Right cardiac atrium (tissue), 5 donors: ENCODE data around the gene GTSE1. TPM values are rescaled to one million over a fixed set of nuclear protein-coding genes. Genes with fewer than 3 reads are reported as not detected.
"Not testable (repeated sequence)": the region's sequence is repeated elsewhere in the genome, so short reads cannot be mapped to it uniquely, and the experiment has no call there.

Experiments
- ATAC-seq, 2 donors: fragments of 200-7000 bp; cut with Tn5 transposase; one replicate each; pipeline versions ENCODE4 v1.8.0 to v1.9.1; 2020; ENCODE audit warnings: moderate library complexity in 2 of 2, mild to moderate bottlenecking in 1 of 2
- DNase-seq, 3 donors: peaks; one replicate each; pipeline ENCODE4 v3.0.0-alpha.2; 2020
- H3K27ac ChIP-seq: one replicate; pipeline ENCODE4 v1.5.1; 2013; ENCODE audit warnings: mild to moderate bottlenecking, low read length, control low read depth, moderate library complexity
- H3K27me3 ChIP-seq: one replicate; pipeline ENCODE4 v1.6.1; 2013; ENCODE audit not compliant: control insufficient read depth, insufficient read depth
- H3K4me1 ChIP-seq: one replicate; pipeline ENCODE4 v1.6.1; 2013; ENCODE audit warnings: low read length; ENCODE audit not compliant: control insufficient read depth, insufficient read depth
- H3K4me3 ChIP-seq: one replicate; pipeline ENCODE4 v1.5.1; 2013; ENCODE audit warnings: low read length, control low read depth
- H3K9me3 ChIP-seq: one replicate; pipeline ENCODE4 v1.6.1; 2013; ENCODE audit warnings: low read length; ENCODE audit not compliant: control insufficient read depth
- WGBS: extraction: QIAGEN DNeasy Blood & Tissue Kit; methylation state at CpG from one replicate; pipeline ENCODE4 v1.1.7; 2013; 5-methylcytosine and 5-hydroxymethylcytosine counted together
- intact Hi-C, 4 donors: fragments of 100-400 bp; cut with DNase I; formaldehyde crosslinking; loops; one replicate each; pipeline versions ENCODE4 v1.11.0 to v1.14.0; 2022 to 2023
- polyA plus RNA-seq: library from polyadenylated mRNA; stranded (reverse); fragments of 200-250 nt; gene quantifications from one replicate; pipeline ENCODE4 v1.2.3, GENCODE V29; 2013
- total RNA-seq, 4 donors: library from RNA; stranded (reverse); fragmentation: NEBNext Ultra II Directional; extraction: Animal tissue kit (Norgen Biotek cat#: 25700); gene quantifications; one replicate each; pipeline ENCODE4 v1.2.1, GENCODE V29; 2021
- donor health status: healthy with polysubstance abuse.
- donor health status: DM: no; HTN: yes; CAD: no.
- donor health status: DM: no; HTN: no; CAD: no.
- donor health status: DM: no; HTN: yes; CAD: no; lungs with severe emphysema.
- donor health status: DM: yes; HTN: yes; CAD: no.

Gene GTSE1
- total and polyA plus RNA-seq, 5 donors: 0.42 to 1.8 (median 1.2) TPM

GRCh38 chr22:46295277-46295971, 1.2 kb upstream of the GTSE1 start:
- 60% methylated on average over 4 of the region's 4 CpGs for WGBS
- Histone ChIP-seq H3K27me3 (no peaks in the 10 kb centered on the region), H3K4me1 (peaks cover 5% of the 10 kb centered on the region), H3K27ac (no peak overlapping the region), H3K9me3 (no peaks in the 10 kb centered on the region), H3K4me3 (no peak overlapping the region)
- ATAC-seq: no peak
- DNase-seq: no peak
- intact Hi-C loops: loop anchor here in 2 of 4 donors (5.0 to 10.0 kb wide), 2 partner anchors 291 to 298 kb away; no protein-coding TSS in a partner anchor

GRCh38 chr22:46297151-46297812, 612 bp downstream of the GTSE1 start:
- intact Hi-C loops: loop anchor here in 2 of 4 donors (5.0 to 10.0 kb wide), 2 partner anchors 292 to 300 kb away; no protein-coding TSS in a partner anchor
- DNase-seq (peak in 2 of 3 donors; percentile 45 to 74), ATAC-seq (peak; percentile 3 to 10)
- Histone ChIP-seq H3K27me3 (no peaks in the 10 kb centered on the region), H3K9me3 (no peaks in the 10 kb centered on the region), H3K27ac (no peak overlapping the region), H3K4me1 (peaks cover 5% of the 10 kb centered on the region), H3K4me3 (peak overlapping the region; percentile 41)
- WGBS: 7% methylated on average over 32 of the region's 32 CpGs

GRCh38 chr22:46299101-46299500, 2.4 kb downstream of the GTSE1 start:
- ATAC-seq: no peak
- H3K9me3 ChIP-seq: no peaks in the 10 kb centered on the region
- DNase-seq: no peak
- H3K27me3 ChIP-seq: no peaks in the 10 kb centered on the region
- H3K27ac ChIP-seq: no peak overlapping the region
- 68% methylated on average over 13 of the region's 13 CpGs for WGBS
- H3K4me1 ChIP-seq: peaks cover 5% of the 10 kb centered on the region
- no peak overlapping the region for H3K4me3 ChIP-seq
- intact Hi-C loops: loop anchor here in 2 of 4 donors (5.0 to 10.0 kb wide), 2 partner anchors 294 to 302 kb away; no protein-coding TSS in a partner anchor

- Histone ChIP-seq H3K4me1 (peaks cover 5% of the 10 kb centered on the region), H3K9me3 (no peaks in the 10 kb centered on the region), H3K27me3 (no peaks in the 10 kb centered on the region), H3K27ac (no peak overlapping the region), H3K4me3 (no peak overlapping the region)
- intact Hi-C loops: no loop called here
- ATAC-seq (no peak), DNase-seq (no peak)
- 97% methylated on average over 7 of the region's 7 CpGs for WGBS
Observed at GRCh38 chr22:46300491-46300890, 3.8 kb downstream of the GTSE1 start.

GRCh38 chr22:46303347-46303965, 6.8 kb downstream of the GTSE1 start:
- intact Hi-C loops: no loop called here

GRCh38 chr22:46308283-46308988, 11.8 kb downstream of the GTSE1 start:
- Histone ChIP-seq H3K27me3 (no peaks in the 10 kb centered on the region), H3K4me1 (no peaks in the 10 kb centered on the region), H3K27ac (no peak overlapping the region), H3K4me3 (no peak overlapping the region), H3K9me3 (no peaks in the 10 kb centered on the region)
- 87% methylated on average over 23 of the region's 23 CpGs for WGBS
- intact Hi-C loops: no loop called here
- peak in 1 of 2 donors; percentile 45 for ATAC-seq
- DNase-seq: no peak

More at GRCh38 chr22:46303347-46303965, 6.8 kb downstream of the GTSE1 start:
- DNase-seq (no peak), ATAC-seq (no peak)
- no peak overlapping the region for H3K4me3 ChIP-seq
- no peak overlapping the region for H3K27ac ChIP-seq
- 92% methylated on average over 7 of the region's 7 CpGs for whole genome bisulfite sequencing
- no peaks in the 10 kb centered on the region for H3K27me3 ChIP-seq
- H3K4me1 ChIP-seq: no peaks in the 10 kb centered on the region
- H3K9me3 ChIP-seq: no peaks in the 10 kb centered on the region

- peak in 2 of 3 donors; percentile 73 to 78 for DNase-seq
- no peaks in the 10 kb centered on the region for H3K4me1 ChIP-seq
- H3K4me3 ChIP-seq: no peak overlapping the region
- intact Hi-C loops: loop anchor here in 2 of 4 donors (5.0 to 10.0 kb wide), 3 partner anchors 187 to 317 kb away; no protein-coding TSS in a partner anchor
- WGBS: 77% methylated on average over 15 of the region's 15 CpGs
- no peaks in the 10 kb centered on the region for H3K9me3 ChIP-seq
- peak overlapping the region; percentile 22 for H3K27ac ChIP-seq
- no peaks in the 10 kb centered on the region for H3K27me3 ChIP-seq
- ATAC-seq: peak; percentile 66 to 77
Observed at GRCh38 chr22:46309526-46310085, 12.9 kb downstream of the GTSE1 start.

- Histone ChIP-seq H3K27me3 (no peaks in the 10 kb centered on the region), H3K9me3 (no peaks in the 10 kb centered on the region), H3K4me3 (no peak overlapping the region), H3K4me1 (no peaks in the 10 kb centered on the region), H3K27ac (no peak overlapping the region)
- DNase-seq (no peak), ATAC-seq (no peak)
- 97% methylated on average over 8 of the region's 8 CpGs for WGBS
- intact Hi-C loops: loop anchor here in 2 of 4 donors (5.0 to 10.0 kb wide), 3 partner anchors 190 to 320 kb away; no protein-coding TSS in a partner anchor
Observed at GRCh38 chr22:46312056-46312455, 15.4 kb downstream of the GTSE1 start.

GRCh38 chr22:46312848-46313247, 16.2 kb downstream of the GTSE1 start:
- not testable (repeated sequence) for H3K9me3 ChIP-seq, H3K4me1 ChIP-seq, H3K4me3 ChIP-seq, H3K27me3 ChIP-seq, DNase-seq, H3K27ac ChIP-seq, ATAC-seq
- intact Hi-C loops: loop anchor here in 2 of 4 donors (5.0 to 10.0 kb wide), 3 partner anchors 191 to 321 kb away; no protein-coding TSS in a partner anchor
- 99% methylated on average over 2 of the region's 2 CpGs for WGBS

- DNase-seq (no peak), ATAC-seq (no peak)
- intact Hi-C loops: loop anchor here (2.0 to 10.0 kb wide), 3 partner anchors 189 to 321 kb away; no protein-coding TSS in a partner anchor
- no peak overlapping the region for H3K27ac ChIP-seq
- no peaks in the 10 kb centered on the region for H3K9me3 ChIP-seq
- H3K27me3 ChIP-seq: no peaks in the 10 kb centered on the region
- 91% methylated on average over 12 of the region's 12 CpGs for WGBS
- no peaks in the 10 kb centered on the region for H3K4me1 ChIP-seq
- no peak overlapping the region for H3K4me3 ChIP-seq
Observed at GRCh38 chr22:46315976-46316375, 19.3 kb downstream of the GTSE1 start.
